Measurements from ENCODE around the gene SOX9. TPM values are rescaled to one million over a fixed set of nuclear protein-coding genes. Genes with fewer than 3 reads are reported as not detected.

Gene SOX9
- total RNA-seq, 1 donor: 6.5 TPM

DNA sequence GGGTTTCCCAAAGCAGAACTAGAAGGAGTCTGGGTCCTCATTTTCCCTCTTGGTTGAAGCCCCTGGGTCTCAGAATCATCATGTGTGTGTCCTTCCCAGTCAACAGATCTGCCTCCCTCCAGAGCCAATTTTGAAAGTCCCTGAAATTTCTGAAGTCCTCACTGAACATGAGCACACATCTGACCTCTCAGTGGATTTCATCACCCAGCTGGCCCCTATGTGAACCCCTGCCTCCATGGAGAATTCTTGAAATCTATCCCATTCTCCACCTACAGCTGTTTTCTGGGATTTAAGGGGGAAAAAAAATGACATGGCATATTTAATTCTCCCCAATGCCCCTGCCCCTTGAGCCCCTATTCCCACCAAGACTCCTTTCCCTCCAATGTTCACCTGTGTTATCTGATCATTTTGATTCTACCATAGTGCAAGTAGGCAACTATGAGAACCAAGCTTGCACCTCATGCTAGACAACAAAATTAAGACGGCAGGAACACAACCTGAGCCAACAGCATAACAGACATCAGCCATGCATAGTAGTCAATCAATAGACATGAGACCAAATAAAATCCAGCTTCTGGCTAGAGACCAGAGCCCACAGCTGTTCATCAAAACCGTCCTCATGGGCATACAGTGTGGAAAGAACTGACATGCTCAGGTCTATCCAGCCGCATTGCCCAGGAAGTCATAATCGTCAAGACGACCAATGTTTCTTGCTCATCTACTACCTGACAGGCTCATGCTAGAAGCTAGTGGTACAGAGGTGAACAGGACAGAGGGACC is 14.9 kb downstream of the SOX9 start:
- no peak for DNase-seq (ENCODE audit: insufficient read length, low spot score, missing footprints)

DNA sequence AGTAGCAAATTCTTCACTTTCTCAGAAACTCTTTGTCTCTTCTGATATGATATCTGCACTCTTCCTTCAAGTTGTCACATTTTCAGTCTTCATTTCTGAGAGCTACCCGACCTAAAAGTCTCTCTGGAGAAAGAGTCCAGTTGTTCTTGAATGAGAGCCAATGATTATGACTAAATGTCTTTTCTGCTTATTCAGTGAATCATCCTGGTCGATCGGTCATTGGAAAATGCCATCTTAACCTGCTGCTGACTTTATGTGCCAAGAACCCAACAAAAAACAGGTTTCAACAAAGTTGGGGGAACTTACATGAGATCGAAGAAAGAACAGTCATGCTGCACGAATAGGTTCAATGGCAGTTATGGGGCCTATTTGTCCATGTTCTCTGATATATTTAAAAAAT is 15.9 kb downstream of the SOX9 start:
- peaks cover 4% of the 10 kb centered on the region for H3K27me3 ChIP-seq (ENCODE audit: insufficient read depth, low read length)
- H3K36me3 ChIP-seq (ENCODE audit: insufficient read depth, low read length): no peaks in the 10 kb centered on the region
- no peaks in the 10 kb centered on the region for H3K79me2 ChIP-seq (ENCODE audit: insufficient read depth, low read length)
- H3K4me3 ChIP-seq (ENCODE audit: insufficient read depth, low read length): no peak overlapping the region
- peak overlapping the region; percentile 45 for H3K4me2 ChIP-seq (ENCODE audit: insufficient read depth, low read length)
- no peaks in the 10 kb centered on the region for H3K9me3 ChIP-seq (ENCODE audit: low read depth, low read length)
- peaks cover 35% of the 10 kb centered on the region for H3K4me1 ChIP-seq (ENCODE audit: insufficient read depth, low read length)
- H3K27ac ChIP-seq (ENCODE audit: low read depth, low read length): no peak overlapping the region
- H2AFZ ChIP-seq (ENCODE audit: low read length): no peak overlapping the region
- no peak for DNase-seq (ENCODE audit: insufficient read length, low spot score, missing footprints)
- TF ChIP-seq, protein P1, sequence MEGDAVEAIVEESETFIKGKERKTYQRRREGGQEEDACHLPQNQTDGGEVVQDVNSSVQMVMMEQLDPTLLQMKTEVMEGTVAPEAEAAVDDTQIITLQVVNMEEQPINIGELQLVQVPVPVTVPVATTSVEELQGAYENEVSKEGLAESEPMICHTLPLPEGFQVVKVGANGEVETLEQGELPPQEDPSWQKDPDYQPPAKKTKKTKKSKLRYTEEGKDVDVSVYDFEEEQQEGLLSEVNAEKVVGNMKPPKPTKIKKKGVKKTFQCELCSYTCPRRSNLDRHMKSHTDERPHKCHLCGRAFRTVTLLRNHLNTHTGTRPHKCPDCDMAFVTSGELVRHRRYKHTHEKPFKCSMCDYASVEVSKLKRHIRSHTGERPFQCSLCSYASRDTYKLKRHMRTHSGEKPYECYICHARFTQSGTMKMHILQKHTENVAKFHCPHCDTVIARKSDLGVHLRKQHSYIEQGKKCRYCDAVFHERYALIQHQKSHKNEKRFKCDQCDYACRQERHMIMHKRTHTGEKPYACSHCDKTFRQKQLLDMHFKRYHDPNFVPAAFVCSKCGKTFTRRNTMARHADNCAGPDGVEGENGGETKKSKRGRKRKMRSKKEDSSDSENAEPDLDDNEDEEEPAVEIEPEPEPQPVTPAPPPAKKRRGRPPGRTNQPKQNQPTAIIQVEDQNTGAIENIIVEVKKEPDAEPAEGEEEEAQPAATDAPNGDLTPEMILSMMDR (IDR thresholded peaks at IDR 0.05; ENCODE audit: extremely low read depth, low read depth, low read length): no peak
- H4K20me1 ChIP-seq (ENCODE audit: insufficient read depth, low read length): no peaks in the 10 kb centered on the region

More for the DNA sequence above, 14.9 kb downstream of the SOX9 start:
- Histone ChIP-seq H4K20me1 (ENCODE audit: insufficient read depth, low read length) (no peaks in the 10 kb centered on the region), H2AFZ (ENCODE audit: low read length) (no peak overlapping the region), H3K79me2 (ENCODE audit: insufficient read depth, low read length) (no peaks in the 10 kb centered on the region), H3K9me3 (ENCODE audit: low read depth, low read length) (no peaks in the 10 kb centered on the region), H3K27ac (ENCODE audit: low read depth, low read length) (no peak overlapping the region), H3K4me1 (ENCODE audit: insufficient read depth, low read length) (peaks cover 35% of the 10 kb centered on the region), H3K4me3 (ENCODE audit: insufficient read depth, low read length) (no peak overlapping the region), H3K27me3 (ENCODE audit: insufficient read depth, low read length) (peaks cover 4% of the 10 kb centered on the region), H3K36me3 (ENCODE audit: insufficient read depth, low read length) (no peaks in the 10 kb centered on the region), H3K4me2 (ENCODE audit: insufficient read depth, low read length) (peak overlapping the region; percentile 17)
- TF ChIP-seq, protein P1 (IDR thresholded peaks at IDR 0.05; ENCODE audit: extremely low read depth, low read depth, low read length): no peak

DNA sequence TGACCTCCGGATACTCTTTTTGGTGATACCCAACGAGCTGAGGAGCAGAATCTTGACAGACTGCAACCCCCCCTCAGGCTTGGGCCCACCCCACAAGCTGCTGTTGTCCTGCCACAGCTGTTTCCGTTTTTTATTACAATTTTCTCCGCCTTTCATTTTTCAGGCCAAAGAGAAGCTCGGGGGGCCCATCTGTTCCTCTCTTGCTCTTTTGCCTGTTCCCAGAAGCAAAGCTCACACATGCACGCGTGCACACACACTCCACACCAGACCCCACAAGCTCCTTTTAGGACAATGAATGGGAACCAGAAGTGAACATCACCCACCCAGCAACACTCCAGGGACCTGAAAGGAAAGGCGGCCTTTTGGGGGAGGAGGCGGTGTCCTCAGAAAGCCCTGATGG is 16.3 kb downstream of the SOX9 start:
- Histone ChIP-seq H3K36me3 (ENCODE audit: insufficient read depth, low read length) (no peaks in the 10 kb centered on the region), H3K4me3 (ENCODE audit: insufficient read depth, low read length) (no peak overlapping the region), H3K27me3 (ENCODE audit: insufficient read depth, low read length) (peaks cover 4% of the 10 kb centered on the region), H3K79me2 (ENCODE audit: insufficient read depth, low read length) (no peaks in the 10 kb centered on the region), H3K9me3 (ENCODE audit: low read depth, low read length) (no peaks in the 10 kb centered on the region), H4K20me1 (ENCODE audit: insufficient read depth, low read length) (no peaks in the 10 kb centered on the region), H3K4me2 (ENCODE audit: insufficient read depth, low read length) (peak overlapping the region; percentile 45), H3K27ac (ENCODE audit: low read depth, low read length) (no peak overlapping the region), H2AFZ (ENCODE audit: low read length) (no peak overlapping the region), H3K4me1 (ENCODE audit: insufficient read depth, low read length) (peaks cover 35% of the 10 kb centered on the region)
- TF ChIP-seq, protein P1 (IDR thresholded peaks at IDR 0.05; ENCODE audit: extremely low read depth, low read depth, low read length): no peak
- DNase-seq (ENCODE audit: insufficient read length, low spot score, missing footprints): no peak

DNA sequence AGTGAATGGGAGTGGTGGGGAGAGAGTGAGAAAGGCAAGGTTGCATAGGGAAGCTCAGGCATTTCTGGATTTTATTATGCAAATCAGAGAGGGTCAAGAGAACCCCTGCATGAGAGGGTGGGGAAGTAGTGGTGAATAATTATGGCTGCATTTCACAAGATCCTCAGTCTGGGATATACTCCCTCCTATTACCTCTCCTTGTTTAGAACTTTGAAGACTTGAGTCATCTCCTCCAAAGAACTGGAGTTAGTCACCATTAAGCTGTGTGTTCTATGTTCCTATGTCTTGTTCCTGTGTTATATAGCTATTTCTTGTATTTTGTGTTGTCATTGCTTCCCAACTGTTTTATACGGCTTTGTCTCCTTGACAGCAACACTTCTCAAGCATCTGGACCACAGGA is 18.4 kb downstream of the SOX9 start:
- H3K27ac ChIP-seq (ENCODE audit: low read depth, low read length): no peak overlapping the region
- H3K4me2 ChIP-seq (ENCODE audit: insufficient read depth, low read length): no peak overlapping the region
- peaks cover 35% of the 10 kb centered on the region for H3K4me1 ChIP-seq (ENCODE audit: insufficient read depth, low read length)
- TF ChIP-seq, protein P1 (IDR thresholded peaks at IDR 0.05; ENCODE audit: extremely low read depth, low read depth, low read length): no peak
- no peaks in the 10 kb centered on the region for H4K20me1 ChIP-seq (ENCODE audit: insufficient read depth, low read length)
- peaks cover 2% of the 10 kb centered on the region for H3K27me3 ChIP-seq (ENCODE audit: insufficient read depth, low read length)
- no peaks in the 10 kb centered on the region for H3K9me3 ChIP-seq (ENCODE audit: low read depth, low read length)
- H3K4me3 ChIP-seq (ENCODE audit: insufficient read depth, low read length): no peak overlapping the region
- no peak overlapping the region for H2AFZ ChIP-seq (ENCODE audit: low read length)
- no peak for DNase-seq (ENCODE audit: insufficient read length, low spot score, missing footprints)
- no peaks in the 10 kb centered on the region for H3K36me3 ChIP-seq (ENCODE audit: insufficient read depth, low read length)
- no peaks in the 10 kb centered on the region for H3K79me2 ChIP-seq (ENCODE audit: insufficient read depth, low read length)
